ENCODE results near the gene FOSL1.

GRCh38 chr11:65847746-65848145, 52.4 kb downstream of the FOSL1 start:
- TF ChIP-seq, protein P1, sequence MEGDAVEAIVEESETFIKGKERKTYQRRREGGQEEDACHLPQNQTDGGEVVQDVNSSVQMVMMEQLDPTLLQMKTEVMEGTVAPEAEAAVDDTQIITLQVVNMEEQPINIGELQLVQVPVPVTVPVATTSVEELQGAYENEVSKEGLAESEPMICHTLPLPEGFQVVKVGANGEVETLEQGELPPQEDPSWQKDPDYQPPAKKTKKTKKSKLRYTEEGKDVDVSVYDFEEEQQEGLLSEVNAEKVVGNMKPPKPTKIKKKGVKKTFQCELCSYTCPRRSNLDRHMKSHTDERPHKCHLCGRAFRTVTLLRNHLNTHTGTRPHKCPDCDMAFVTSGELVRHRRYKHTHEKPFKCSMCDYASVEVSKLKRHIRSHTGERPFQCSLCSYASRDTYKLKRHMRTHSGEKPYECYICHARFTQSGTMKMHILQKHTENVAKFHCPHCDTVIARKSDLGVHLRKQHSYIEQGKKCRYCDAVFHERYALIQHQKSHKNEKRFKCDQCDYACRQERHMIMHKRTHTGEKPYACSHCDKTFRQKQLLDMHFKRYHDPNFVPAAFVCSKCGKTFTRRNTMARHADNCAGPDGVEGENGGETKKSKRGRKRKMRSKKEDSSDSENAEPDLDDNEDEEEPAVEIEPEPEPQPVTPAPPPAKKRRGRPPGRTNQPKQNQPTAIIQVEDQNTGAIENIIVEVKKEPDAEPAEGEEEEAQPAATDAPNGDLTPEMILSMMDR (conservative IDR thresholded peaks at IDR 0.05), result no peak
- TF ChIP-seq ZFX (IDR thresholded peaks at IDR 0.05), result no peak

Measured in C4-2B (cell line).